Measurements from ENCODE around the gene TBCK.

The TBCK gene

DNA sequence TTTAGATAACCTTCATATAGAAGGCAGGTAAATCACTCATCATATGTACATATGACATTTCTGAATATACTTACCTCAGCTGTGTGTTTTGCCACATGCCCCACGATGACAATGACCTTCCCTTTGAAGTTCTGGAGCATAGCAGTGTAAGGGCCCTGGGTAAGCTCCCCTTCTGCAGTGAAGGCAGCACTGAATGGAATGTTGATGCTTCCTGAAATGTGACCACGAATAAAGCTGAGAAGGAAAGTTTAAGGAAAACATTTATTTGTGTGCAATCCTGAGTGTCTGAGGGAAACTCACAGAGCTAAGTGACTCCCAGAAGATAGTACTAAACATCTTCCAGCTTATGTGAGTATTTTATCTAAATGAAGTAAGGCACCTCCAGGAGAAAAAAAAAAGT, 220.6 kb downstream of the TBCK start:
- H3K79me2 ChIP-seq (ENCODE audit: insufficient read depth, low read length), result no peaks in the 10 kb centered on the region
- H3K36me3 ChIP-seq (ENCODE audit: insufficient read depth, low read length), result peaks cover 5% of the 10 kb centered on the region; the same call in 1 of the 2 replicates
- no peak overlapping the region for H3K4me3 ChIP-seq (ENCODE audit: low read length, poor library complexity, severe bottlenecking)
- H3F3A ChIP-seq (ENCODE audit: low read depth), result no peaks in the 10 kb centered on the region
- H3K4me1 ChIP-seq (ENCODE audit: insufficient read depth, low read length, poor library complexity, severe bottlenecking), result no peaks in the 10 kb centered on the region
- H3K9ac ChIP-seq (ENCODE audit: low read depth, low read length, poor library complexity, severe bottlenecking), result no peak overlapping the region
- H3K27me3 ChIP-seq (ENCODE audit: insufficient read depth, low read length, poor library complexity, severe bottlenecking), result no peaks in the 10 kb centered on the region
- H3K4me2 ChIP-seq (ENCODE audit: low read depth, low read length, poor library complexity, severe bottlenecking), result no peak overlapping the region
- H3K9me3 ChIP-seq (ENCODE audit: insufficient read depth, low read depth, low read length), result peaks cover 4% of the 10 kb centered on the region; the same call in 1 of the 2 replicates
- TF ChIP-seq, protein P1, sequence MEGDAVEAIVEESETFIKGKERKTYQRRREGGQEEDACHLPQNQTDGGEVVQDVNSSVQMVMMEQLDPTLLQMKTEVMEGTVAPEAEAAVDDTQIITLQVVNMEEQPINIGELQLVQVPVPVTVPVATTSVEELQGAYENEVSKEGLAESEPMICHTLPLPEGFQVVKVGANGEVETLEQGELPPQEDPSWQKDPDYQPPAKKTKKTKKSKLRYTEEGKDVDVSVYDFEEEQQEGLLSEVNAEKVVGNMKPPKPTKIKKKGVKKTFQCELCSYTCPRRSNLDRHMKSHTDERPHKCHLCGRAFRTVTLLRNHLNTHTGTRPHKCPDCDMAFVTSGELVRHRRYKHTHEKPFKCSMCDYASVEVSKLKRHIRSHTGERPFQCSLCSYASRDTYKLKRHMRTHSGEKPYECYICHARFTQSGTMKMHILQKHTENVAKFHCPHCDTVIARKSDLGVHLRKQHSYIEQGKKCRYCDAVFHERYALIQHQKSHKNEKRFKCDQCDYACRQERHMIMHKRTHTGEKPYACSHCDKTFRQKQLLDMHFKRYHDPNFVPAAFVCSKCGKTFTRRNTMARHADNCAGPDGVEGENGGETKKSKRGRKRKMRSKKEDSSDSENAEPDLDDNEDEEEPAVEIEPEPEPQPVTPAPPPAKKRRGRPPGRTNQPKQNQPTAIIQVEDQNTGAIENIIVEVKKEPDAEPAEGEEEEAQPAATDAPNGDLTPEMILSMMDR (conservative IDR thresholded peaks at IDR 0.05; ENCODE audit: low read length), result no peak
- TF ChIP-seq EZH2phosphoT487 (IDR thresholded peaks at IDR 0.05; ENCODE audit: borderline replicate concordance), result no peak
- H2AFZ ChIP-seq (ENCODE audit: low read length), result no peak overlapping the region
- no peaks in the 10 kb centered on the region for H4K20me1 ChIP-seq (ENCODE audit: insufficient read depth, low read length, poor library complexity, severe bottlenecking)
- no peaks in the 10 kb centered on the region for H3K9me2 ChIP-seq (replicated peaks; ENCODE audit: low read depth, low read length)

DNA sequence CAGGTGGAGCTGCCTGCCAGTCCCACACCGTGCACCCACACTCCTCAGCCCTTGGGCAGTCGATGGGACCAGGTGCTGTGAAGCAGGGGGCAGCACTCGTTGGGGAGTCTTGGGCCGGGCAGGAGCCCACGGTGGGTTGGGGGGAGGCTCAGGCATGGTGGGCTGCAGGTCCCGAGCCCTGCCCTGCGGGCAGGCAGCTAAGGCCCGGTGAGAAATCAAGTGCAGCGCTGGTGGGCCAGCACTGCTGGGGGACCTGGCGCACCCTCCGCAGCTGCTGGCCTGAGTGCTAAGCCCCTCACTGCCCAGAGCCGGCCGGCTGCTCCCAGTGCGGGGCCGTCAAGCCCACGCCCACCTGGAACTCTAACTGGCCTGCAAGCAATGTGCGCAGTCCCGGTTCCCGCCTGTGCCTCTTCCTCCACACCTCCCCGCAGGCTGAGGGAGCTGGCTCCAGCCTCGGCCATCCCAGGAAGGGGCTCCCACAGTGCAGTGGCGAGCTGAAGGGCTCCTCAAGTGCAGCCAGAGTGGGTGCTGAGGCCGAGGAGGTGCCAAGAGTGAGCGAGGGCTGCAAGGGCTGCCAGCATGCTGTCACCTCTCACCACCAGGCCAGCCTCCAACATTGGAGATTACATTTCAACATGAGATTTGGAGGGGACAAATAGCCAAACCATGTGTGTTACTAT, 223.5 kb downstream of the TBCK start:
- peaks cover 5% of the 10 kb centered on the region; the same call in 1 of the 2 replicates for H3K36me3 ChIP-seq (ENCODE audit: insufficient read depth, low read length)
- H3K4me2 ChIP-seq (ENCODE audit: low read depth, low read length, poor library complexity, severe bottlenecking), result no peak overlapping the region
- no peak overlapping the region for H3K9ac ChIP-seq (ENCODE audit: low read depth, low read length, poor library complexity, severe bottlenecking)
- H3F3A ChIP-seq (ENCODE audit: low read depth), result no peaks in the 10 kb centered on the region
- no peaks in the 10 kb centered on the region for H3K79me2 ChIP-seq (ENCODE audit: insufficient read depth, low read length)
- H3K27me3 ChIP-seq (ENCODE audit: insufficient read depth, low read length, poor library complexity, severe bottlenecking), result no peaks in the 10 kb centered on the region
- H3K9me2 ChIP-seq (replicated peaks; ENCODE audit: low read depth, low read length), result no peaks in the 10 kb centered on the region
- no peak overlapping the region for H2AFZ ChIP-seq (ENCODE audit: low read length)
- H3K4me3 ChIP-seq (ENCODE audit: low read length, poor library complexity, severe bottlenecking), result no peak overlapping the region
- peaks cover 11% of the 10 kb centered on the region; the same call in 1 of the 2 replicates for H3K9me3 ChIP-seq (ENCODE audit: insufficient read depth, low read depth, low read length)
- no peaks in the 10 kb centered on the region for H4K20me1 ChIP-seq (ENCODE audit: insufficient read depth, low read length, poor library complexity, severe bottlenecking)
- H3K4me1 ChIP-seq (ENCODE audit: insufficient read depth, low read length, poor library complexity, severe bottlenecking), result no peaks in the 10 kb centered on the region
- TF ChIP-seq, protein P1 (conservative IDR thresholded peaks at IDR 0.05; ENCODE audit: low read length), result no peak
- no peak for TF ChIP-seq EZH2phosphoT487 (IDR thresholded peaks at IDR 0.05; ENCODE audit: borderline replicate concordance)

DNA sequence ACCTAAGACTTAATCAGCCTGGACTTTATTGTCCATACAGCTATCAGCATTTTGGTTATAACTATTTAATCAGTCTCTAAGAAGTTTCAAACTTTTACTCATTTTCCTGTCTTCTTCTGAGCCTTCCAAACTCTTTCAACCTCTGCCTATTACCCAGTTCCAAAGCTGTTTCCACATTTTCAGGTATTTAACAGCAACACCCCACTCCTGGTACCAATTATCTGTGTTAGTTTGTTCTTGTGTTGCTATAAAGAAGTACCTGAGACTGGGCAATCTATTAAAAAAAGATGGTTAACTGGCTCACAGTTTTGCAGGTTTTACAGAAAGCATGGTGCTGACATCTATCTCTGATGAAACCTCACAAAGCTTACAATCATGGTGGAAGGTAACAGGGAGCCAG, 225.2 kb downstream of the TBCK start:
- H3K36me3 ChIP-seq (ENCODE audit: insufficient read depth, low read length), result peaks cover 5% of the 10 kb centered on the region; the same call in 1 of the 2 replicates
- no peaks in the 10 kb centered on the region for H3K4me1 ChIP-seq (ENCODE audit: insufficient read depth, low read length, poor library complexity, severe bottlenecking)
- no peaks in the 10 kb centered on the region for H3K79me2 ChIP-seq (ENCODE audit: insufficient read depth, low read length)
- no peak overlapping the region for H3K9ac ChIP-seq (ENCODE audit: low read depth, low read length, poor library complexity, severe bottlenecking)
- H3K4me2 ChIP-seq (ENCODE audit: low read depth, low read length, poor library complexity, severe bottlenecking), result no peak overlapping the region
- no peaks in the 10 kb centered on the region for H3K9me2 ChIP-seq (replicated peaks; ENCODE audit: low read depth, low read length)
- no peaks in the 10 kb centered on the region for H4K20me1 ChIP-seq (ENCODE audit: insufficient read depth, low read length, poor library complexity, severe bottlenecking)
- no peak overlapping the region for H3K4me3 ChIP-seq (ENCODE audit: low read length, poor library complexity, severe bottlenecking)
- H2AFZ ChIP-seq (ENCODE audit: low read length), result no peak overlapping the region
- TF ChIP-seq, protein P1 (conservative IDR thresholded peaks at IDR 0.05; ENCODE audit: low read length), result no peak
- no peaks in the 10 kb centered on the region for H3K27me3 ChIP-seq (ENCODE audit: insufficient read depth, low read length, poor library complexity, severe bottlenecking)
- no peaks in the 10 kb centered on the region for H3F3A ChIP-seq (ENCODE audit: low read depth)
- peaks cover 11% of the 10 kb centered on the region; the same call in 1 of the 2 replicates for H3K9me3 ChIP-seq (ENCODE audit: insufficient read depth, low read depth, low read length)

Measured in Loucy (cell line).